Measurements from ENCODE around the gene SEPHS1.

DNA sequence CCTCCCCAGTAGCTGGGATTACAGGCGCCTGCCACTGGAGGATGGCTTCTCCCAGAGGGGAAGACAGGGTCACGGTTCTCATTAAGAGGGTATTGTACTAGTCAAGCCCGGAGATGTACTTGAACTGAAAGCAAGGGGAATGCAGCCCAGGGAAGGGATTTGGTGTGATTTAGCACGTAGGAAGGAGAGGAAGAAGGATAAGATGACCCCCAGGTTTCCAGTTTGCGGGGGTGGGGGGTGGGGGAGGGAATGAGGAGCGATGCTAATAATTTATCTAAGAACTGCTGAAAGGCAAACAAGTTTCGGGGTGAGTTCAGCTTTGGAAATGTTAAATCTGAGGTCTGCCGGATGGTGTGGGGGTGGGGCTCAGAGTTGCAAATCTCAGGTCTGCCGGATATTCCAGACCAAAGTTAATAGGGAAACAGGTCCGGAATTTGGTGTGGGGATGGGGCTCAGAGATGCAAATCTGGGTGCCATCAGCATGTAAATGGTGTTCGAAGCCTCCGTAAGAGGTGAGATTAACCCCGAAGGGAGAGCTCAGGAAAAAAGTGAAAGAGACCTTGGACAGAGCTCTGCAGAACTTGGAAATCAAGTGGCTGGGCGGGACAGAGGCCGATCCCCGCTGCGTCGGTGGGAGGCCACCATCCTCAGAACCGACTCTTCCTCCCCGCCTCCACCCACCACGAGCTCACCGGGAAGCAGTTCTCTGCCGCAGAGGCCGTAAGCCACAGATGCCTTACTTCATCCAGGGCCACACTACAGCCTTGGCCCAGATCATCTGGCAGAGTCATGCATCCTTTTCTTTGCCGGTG lies 1.6 kb upstream of the SEPHS1 start:
- TF ChIP-seq CTCF (IDR thresholded peaks at IDR 0.05) (no peak), EZH2 (IDR thresholded peaks at IDR 0.05; ENCODE audit: borderline replicate concordance, insufficient read depth, low read depth, low read length, poor library complexity, severe bottlenecking) (no peak)
